DOHH2 (cell line): ENCODE data around the gene LRRC10.

Experiments
- H3F3A ChIP-seq: fragments of 200-600 bp; sonication (generic), shearing (Covaris generic); 2 replicates; pipeline ENCODE4 v1.6.0; 2016; ENCODE audit warnings: antibody characterized with exemption, mild to moderate bottlenecking; ENCODE audit not compliant: control insufficient read depth, insufficient read depth
- H3K27ac ChIP-seq: fragments of 200-600 bp; sonication (generic); 2 replicates; pipeline ENCODE4 v1.5.1; 2014; ENCODE audit warnings: low read depth, mild to moderate bottlenecking, low read length, moderate library complexity
- H3K27me3 ChIP-seq: fragments of 200-600 bp; sonication (generic); 2 replicates; pipeline ENCODE4 v1.6.1; 2014; ENCODE audit warnings: mild to moderate bottlenecking, low read length, mixed read lengths; ENCODE audit not compliant: control insufficient read depth
- H3K36me3 ChIP-seq: fragments of 200-600 bp; sonication (generic); 2 replicates; pipeline ENCODE4 v1.6.1; 2014; ENCODE audit warnings: mild to moderate bottlenecking, low read length, moderate library complexity, mixed read lengths; ENCODE audit not compliant: control insufficient read depth
- H3K4me1 ChIP-seq: fragments of 200-600 bp; sonication (generic); 2 replicates; pipeline ENCODE4 v1.6.1; 2014; ENCODE audit warnings: mild to moderate bottlenecking, low read length, mixed read lengths; ENCODE audit not compliant: control insufficient read depth
- H3K4me2 ChIP-seq: fragments of 200-600 bp; sonication (generic); 2 replicates; pipeline ENCODE4 v1.6.0; 2014; ENCODE audit warnings: mild to moderate bottlenecking, low read length, moderate library complexity
- H3K4me3 ChIP-seq: fragments of 200-600 bp; sonication (generic); 2 replicates; pipeline ENCODE4 v1.5.1; 2014; ENCODE audit warnings: mild to moderate bottlenecking, low read length, mixed read lengths
- H3K79me2 ChIP-seq: fragments of 200-600 bp; sonication (generic); 2 replicates; pipeline ENCODE4 v1.6.1; 2014; ENCODE audit warnings: mild to moderate bottlenecking, low read length, mixed read lengths; ENCODE audit not compliant: control insufficient read depth
- H3K9me2 ChIP-seq: fragments of 200-600 bp; sonication (generic); replicated peaks from 2 replicates; pipeline ENCODE4 v1.6.1; 2014; ENCODE audit warnings: mild to moderate bottlenecking, low read length, mixed read lengths; ENCODE audit not compliant: control insufficient read depth
- H3K9me3 ChIP-seq: fragments of 200-600 bp; sonication (generic); 2 replicates; pipeline ENCODE4 v1.6.1; 2014; ENCODE audit warnings: antibody characterized with exemption, low read length, mixed read lengths; ENCODE audit not compliant: control insufficient read depth, insufficient read depth
- H4K20me1 ChIP-seq: fragments of 200-600 bp; sonication (generic); 2 replicates; pipeline ENCODE4 v1.6.0; 2014; ENCODE audit warnings: low read depth, mild to moderate bottlenecking, antibody characterized with exemption, low read length, moderate library complexity; ENCODE audit not compliant: control insufficient read depth, insufficient read depth
- CTCF ChIP-seq: fragments of 200-600 bp; sonication (generic); IDR thresholded peaks from one replicate; pipeline ENCODE4 v1.5.1; 2014; ENCODE audit warnings: antibody characterized with exemption, mild to moderate bottlenecking, low read depth, low read length; ENCODE audit not compliant: poor library complexity, severe bottlenecking
- EZH2phosphoT487 ChIP-seq: fragments of 200-600 bp; sonication (generic); IDR thresholded peaks from 2 replicates; pipeline ENCODE4 v1.6.1; 2017; ENCODE audit warnings: borderline replicate concordance, mild to moderate bottlenecking, antibody characterized with exemption, low read length, moderate library complexity, mixed read lengths

Gene LRRC10

GRCh38 chr12:69657376-69658137 is 46.9 kb upstream of the LRRC10 start:
- Histone ChIP-seq H3F3A (no peaks in the 10 kb centered on the region), H3K4me2 (no peak overlapping the region), H4K20me1 (no peaks in the 10 kb centered on the region), H3K27ac (no peak overlapping the region), H3K36me3 (no peaks in the 10 kb centered on the region), H3K4me3 (no peak overlapping the region), H3K27me3 (peaks cover 9% of the 10 kb centered on the region; the same call in 1 of the 2 replicates), H3K4me1 (no peaks in the 10 kb centered on the region), H3K79me2 (no peaks in the 10 kb centered on the region), H3K9me3 (no peaks in the 10 kb centered on the region), H3K9me2 (no peaks in the 10 kb centered on the region)
- TF ChIP-seq CTCF (no peak), EZH2phosphoT487 (no peak)

GRCh38 chr12:69655616-69656340 is 45.1 kb upstream of the LRRC10 start:
- Histone ChIP-seq H3K4me1 (no peaks in the 10 kb centered on the region), H3K27ac (no peak overlapping the region), H3K4me2 (no peak overlapping the region)

GRCh38 chr12:69653703-69654102 is 43.0 kb upstream of the LRRC10 start:
- H3K4me1 ChIP-seq = no peaks in the 10 kb centered on the region
- no peak overlapping the region for H3K4me3 ChIP-seq
- no peak for TF ChIP-seq EZH2phosphoT487
- TF ChIP-seq CTCF = no peak
- no peaks in the 10 kb centered on the region for H3K36me3 ChIP-seq
- no peaks in the 10 kb centered on the region for H3K79me2 ChIP-seq
- H3K27ac ChIP-seq = no peak overlapping the region
- H3K4me2 ChIP-seq = no peak overlapping the region
- H4K20me1 ChIP-seq = no peaks in the 10 kb centered on the region
- H3F3A ChIP-seq = no peaks in the 10 kb centered on the region
- H3K9me3 ChIP-seq = no peaks in the 10 kb centered on the region
- H3K9me2 ChIP-seq = no peaks in the 10 kb centered on the region
- peaks cover 6% of the 10 kb centered on the region; the same call in 1 of the 2 replicates for H3K27me3 ChIP-seq

More at GRCh38 chr12:69655616-69656340, 45.1 kb upstream of the LRRC10 start:
- Histone ChIP-seq H4K20me1 (no peaks in the 10 kb centered on the region), H3K36me3 (no peaks in the 10 kb centered on the region), H3K27me3 (peaks cover 3% of the 10 kb centered on the region; the same call in 1 of the 2 replicates), H3K9me3 (no peaks in the 10 kb centered on the region), H3K4me3 (no peak overlapping the region), H3K79me2 (no peaks in the 10 kb centered on the region), H3K9me2 (no peaks in the 10 kb centered on the region), H3F3A (no peaks in the 10 kb centered on the region)
- no peak for TF ChIP-seq EZH2phosphoT487
- no peak for TF ChIP-seq CTCF
